ENCODE data around the gene SLC29A2.
A peak's percentile ranks its signal among the peaks of the same experiment; 100 is the strongest.
"Not testable (repeated sequence)": the region's sequence is repeated elsewhere in the genome, so short reads cannot be mapped to it uniquely, and the experiment has no call there.

The SLC29A2 gene

DNA sequence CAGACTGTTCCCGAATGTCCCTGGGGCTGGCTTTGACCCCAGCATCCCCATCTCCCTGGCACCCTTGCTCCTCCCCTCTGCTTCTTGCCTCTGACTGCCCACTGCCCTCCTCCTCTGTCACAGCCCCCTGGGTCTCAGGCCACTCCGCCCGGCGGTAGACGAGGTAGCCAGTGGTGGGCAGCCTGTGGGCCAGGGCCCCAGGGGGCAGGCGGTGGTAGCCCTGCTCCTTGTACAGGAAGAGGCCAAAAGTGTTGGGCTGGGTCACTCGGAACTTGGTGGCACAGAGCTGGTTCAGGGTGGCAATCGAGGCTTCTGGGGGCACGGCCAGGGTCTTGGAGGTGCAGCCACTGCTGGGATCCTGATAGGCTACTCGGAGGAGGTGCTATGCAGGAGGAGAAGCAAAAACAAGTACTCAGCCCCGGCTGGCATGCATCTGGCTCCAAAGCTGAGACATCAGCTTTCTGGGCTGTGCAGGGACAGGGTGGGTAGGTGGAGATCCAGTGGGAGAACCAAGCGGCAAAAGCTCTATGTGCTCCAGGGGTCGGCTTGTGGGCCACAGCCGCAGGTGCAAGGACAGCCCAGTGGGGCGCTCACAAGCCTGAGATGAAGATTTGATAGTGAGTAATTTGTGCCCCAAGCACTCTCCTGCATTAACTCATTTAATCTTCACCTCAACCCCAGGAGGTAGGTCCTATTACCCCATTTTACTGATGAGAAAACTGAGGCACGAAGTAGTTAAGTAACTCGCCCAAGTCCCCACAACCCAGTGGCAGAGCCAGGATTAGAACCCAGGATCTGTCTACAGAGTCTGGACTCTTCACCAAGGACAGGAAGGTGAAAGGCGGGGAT lies 39.0 kb downstream of the SLC29A2 start:
- no peak for FAIRE-seq

DNA sequence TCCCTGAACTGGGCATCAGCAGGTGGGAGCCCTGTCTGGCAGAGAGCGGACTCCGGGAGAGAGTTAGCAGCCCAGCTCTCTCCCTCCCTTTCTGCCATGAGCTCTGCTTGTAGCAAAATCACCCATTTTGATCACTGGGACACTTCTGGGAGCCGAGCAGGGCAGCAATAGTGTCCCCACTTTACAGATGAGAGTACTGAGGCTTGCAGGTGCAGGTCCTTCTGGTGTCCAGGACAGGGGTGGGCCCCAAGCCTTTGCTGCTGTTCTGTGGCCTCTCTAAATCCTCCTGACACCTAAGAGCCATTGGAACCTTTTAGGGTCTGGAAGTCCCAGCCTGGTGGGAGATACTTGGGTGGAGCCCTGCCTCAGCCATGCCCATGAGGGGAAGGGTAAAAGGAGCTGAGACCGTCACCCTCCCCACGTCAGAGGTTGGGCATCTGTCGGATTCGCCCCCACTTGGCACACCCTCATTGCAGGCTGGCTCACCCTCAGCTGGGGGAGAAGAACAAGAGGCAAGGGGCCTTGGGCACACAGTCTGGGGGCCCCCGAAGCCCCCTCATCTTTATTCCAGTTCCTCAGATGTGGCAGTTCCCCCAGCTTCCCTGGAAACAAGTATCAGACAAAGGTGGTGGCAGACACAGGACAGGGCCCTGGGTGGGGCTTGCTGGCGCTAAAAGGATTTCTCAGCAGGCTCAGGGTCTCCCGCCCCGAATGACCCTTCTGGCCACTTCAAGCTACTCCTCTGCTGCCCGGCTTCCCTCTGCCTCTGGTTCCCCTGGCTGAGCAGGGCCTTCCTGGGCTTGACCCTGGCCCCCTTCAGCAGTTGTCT lies 39.8 kb downstream of the SLC29A2 start:
- no peak for FAIRE-seq

DNA sequence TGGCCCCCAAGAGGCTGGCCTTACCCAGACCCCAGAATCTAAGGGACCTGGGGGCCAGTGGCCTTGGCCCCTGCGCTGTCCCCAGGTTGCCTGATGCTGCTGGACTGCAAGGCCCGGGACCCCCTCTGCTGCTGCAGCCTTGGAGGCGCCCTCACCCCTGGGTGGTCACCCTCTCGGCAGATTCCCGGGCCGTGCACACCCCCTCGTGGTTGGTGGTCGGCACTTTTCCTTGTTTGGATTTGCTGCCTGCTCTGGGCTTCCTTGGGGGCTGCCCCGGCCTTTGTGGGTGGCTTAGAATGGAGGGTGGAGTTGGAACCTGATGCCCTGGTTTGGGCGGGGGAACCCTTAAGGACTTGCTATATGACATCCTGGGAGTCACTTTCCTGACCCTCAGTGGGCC lies 40.6 kb downstream of the SLC29A2 start:
- no peak for FAIRE-seq

DNA sequence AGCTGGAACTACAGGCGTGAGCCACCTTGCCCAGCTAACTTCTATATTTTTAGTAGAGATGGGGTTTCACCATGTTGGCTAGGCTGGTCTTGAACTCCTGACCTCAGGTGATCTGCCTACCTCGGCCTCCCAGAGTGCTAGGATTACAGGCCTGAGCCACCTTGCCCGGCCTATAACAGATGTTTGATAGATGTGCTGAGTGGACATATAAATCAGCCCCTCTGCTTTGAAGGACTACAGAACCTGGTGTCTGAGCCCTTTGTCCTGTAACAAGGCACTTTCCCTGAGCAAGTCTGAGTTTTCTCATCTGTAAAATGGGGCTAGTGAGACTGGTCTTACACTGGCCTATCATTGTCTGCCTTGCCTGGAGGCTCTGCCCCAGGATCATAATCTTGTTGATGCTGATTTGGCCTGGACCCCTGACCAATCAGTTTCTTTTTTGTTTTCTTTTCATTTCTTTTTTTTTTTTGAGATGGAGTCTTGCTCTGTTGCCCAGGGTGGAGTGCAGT lies 42.3 kb downstream of the SLC29A2 start:
- FAIRE-seq, result no peak

DNA sequence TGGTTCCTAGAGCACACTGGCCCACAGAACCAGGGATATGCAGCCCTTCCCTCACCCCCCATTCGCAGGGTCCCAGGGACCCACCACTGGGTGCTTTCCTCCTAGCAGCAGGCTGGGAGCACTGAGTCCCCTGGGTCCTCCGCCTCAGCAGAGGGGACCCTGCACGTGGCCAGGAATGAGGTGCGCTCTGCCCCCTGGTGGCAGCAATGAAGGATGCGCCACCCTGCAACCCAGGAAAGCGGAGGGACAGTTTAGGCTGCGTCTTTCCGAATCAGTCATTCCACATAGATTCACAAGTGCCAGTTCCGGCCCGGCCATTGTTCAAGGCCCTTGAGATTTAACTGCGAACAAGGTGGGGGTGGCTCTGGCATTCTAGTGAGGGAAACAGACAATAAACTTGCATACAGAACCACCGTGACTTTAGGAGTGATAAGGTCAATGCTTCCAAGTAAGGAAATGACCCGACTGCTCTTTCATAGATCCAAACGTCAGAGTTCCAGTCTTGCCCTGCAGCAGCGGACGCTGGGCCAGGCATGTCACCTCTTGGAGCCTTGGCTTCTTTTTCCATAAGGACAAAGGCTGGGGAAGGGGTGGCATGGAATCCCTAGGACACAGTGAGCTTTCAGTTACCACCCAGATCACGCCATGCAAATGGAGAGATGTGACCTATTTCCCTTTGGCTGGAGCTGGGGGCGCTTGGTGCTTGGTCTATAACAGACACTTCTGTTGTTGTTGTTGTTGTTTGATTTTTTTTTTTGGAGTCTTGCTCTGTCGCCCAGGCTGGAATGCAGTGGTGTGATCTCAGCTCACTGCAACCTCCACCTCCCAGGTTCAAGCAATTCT lies 43.0 kb downstream of the SLC29A2 start:
- peak; percentile 71 for FAIRE-seq

DNA sequence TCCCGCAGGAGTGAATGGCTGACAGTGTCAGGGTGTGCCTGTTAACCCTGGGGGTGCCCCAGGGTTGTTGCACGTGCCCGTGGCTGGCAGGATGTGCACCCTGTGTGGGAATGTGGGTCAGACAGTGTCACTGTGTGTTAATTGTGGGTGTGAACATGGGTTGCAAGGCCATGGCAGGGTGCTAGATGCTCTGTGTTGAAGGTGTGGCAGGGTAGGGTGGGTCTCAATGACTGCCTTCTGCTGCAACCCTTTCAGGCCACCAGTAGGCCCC lies 43.6 kb downstream of the SLC29A2 start:
- FAIRE-seq, result no peak

DNA sequence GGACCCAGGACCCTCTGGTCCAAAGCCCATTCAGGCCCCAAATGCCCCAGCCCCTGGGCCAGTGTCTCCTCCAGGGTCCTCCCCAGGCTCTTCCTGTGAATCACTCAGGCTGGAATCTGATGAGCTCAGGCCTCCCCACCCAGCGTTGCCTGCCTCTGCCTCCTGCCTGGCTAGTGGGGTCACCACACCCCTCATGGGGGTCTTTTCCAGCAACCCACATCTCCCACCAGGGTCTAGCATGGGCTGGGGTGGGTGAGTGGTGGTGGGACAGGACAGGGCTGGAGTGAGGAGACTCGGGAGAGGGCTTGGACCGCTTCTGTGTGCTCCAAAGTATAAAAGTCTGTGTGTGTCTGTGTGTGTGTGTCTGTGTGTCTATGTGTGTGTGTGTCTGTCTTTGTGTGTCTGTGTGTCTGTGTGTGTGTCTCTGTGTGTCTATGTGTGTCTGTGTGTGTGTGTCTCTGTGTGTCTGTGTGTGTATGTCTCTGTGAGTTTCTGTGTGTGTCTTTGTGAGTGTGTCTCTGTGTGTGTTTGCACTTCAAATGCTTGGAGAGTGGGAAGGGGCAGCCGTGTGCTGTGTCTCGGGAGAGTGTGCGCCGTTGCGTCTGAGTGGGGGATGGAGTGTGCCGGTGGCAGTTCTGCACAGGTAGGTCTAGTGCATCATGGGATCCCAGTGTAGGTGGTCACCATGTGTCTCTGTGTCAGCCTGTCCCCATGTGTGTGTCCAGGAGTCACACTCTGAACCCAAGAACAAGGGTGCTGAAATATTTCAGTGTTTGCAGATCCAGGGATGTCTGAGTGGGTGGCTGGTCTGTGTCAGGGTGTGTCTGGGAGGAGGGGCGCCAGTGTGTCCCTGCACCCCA lies 44.2 kb downstream of the SLC29A2 start:
- FAIRE-seq, result no peak

DNA sequence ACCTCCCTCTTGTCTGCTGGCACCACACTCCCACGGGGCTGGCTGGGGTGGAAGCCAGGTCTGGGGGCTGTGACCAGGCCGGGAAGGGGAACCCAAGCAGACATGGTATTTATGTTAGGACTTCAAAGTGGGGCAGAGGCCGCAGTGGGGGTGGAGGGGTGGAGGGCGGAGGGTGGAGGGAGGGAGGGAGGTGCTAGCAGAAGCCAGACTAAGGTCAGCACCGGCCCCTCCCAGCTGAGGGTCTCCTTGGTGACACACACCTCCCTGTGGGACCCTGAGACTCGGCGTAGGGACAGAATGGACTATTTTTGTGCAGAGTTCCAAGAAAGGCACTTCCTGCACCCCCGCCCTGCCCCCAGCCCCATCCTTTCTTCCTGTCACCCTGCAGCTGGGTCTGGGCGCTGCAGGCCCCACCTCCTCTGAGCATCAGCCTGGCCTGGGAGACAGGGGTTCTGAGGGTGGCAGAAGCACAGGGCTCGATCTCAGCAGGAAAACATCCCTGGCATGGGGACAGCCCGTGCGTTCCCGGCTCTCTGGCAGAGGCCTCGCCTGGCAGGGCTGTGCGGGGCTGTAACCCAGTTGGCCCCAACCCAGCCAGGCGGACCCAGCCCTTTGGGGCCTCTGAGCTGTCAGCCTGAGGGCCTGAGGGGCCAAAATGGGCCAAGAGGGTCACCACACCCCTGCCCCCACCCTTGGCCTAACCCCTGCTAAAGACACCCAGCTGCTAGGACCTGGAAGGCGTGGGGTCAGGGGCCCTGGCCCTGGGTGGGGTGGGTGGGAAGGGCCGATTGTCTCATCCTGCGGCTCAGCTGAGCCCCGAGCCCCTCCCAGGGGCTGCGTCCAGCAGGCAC lies 45.1 kb downstream of the SLC29A2 start:
- FAIRE-seq, result no peak

DNA sequence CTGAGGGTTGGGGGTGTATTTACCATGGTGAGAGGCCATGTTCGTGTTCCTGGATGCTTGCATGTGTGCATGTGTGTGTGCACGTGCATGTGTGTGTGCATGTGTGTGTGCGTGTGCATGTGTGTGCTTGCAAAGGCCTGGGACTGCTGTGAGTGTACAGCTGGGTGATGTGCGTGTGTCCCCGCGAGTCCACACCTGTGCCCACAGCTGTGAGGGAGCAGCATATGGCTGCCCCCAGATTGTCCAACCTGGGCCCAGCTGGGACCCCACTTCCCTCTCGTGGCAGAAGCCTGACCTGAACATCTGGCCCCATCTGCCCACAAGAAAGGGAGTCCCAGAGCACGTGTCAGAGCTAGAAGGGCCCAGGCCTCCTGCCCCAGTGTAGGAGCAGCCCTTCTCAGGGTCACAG lies 46.3 kb downstream of the SLC29A2 start:
- no peak for FAIRE-seq

DNA sequence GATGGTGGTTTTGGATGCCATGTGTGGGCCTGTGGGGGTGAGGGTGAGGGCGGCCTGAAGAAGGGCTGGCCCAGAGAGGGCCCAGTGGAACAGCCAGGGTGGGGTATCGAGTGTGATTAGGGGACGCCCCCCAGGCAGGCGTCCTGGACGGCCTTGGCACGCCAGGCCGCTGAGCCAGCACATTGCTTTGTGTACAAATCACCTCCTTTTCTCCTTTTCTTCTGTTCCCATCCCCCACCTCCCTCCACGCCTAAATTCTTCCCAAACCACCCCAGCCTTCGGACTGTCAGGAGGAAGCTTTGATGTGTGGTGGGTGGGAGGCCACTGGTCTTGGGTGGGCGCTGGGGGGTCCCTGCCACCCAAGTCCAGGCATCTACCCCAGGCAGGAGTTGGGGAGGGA lies 46.9 kb downstream of the SLC29A2 start:
- FAIRE-seq, result no peak

DNA sequence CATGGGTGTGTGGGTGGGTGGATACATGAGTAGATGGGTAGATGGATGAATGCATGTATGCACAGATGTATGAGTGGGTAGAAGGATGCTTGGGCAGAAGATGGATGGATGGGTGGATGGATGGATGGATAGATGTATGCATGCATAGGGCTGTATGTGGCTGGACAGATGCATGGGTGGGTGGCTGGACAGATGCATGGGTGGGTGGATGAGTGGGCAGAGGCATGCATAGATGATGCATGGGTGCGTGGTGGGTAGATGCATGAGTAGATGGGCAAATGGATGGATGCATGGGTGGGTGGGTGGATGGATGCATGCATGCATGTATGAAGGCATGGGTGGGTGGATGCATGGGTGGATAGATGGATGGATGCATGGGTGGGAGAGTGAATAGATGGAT lies 47.9 kb downstream of the SLC29A2 start:
- no peak for FAIRE-seq

DNA sequence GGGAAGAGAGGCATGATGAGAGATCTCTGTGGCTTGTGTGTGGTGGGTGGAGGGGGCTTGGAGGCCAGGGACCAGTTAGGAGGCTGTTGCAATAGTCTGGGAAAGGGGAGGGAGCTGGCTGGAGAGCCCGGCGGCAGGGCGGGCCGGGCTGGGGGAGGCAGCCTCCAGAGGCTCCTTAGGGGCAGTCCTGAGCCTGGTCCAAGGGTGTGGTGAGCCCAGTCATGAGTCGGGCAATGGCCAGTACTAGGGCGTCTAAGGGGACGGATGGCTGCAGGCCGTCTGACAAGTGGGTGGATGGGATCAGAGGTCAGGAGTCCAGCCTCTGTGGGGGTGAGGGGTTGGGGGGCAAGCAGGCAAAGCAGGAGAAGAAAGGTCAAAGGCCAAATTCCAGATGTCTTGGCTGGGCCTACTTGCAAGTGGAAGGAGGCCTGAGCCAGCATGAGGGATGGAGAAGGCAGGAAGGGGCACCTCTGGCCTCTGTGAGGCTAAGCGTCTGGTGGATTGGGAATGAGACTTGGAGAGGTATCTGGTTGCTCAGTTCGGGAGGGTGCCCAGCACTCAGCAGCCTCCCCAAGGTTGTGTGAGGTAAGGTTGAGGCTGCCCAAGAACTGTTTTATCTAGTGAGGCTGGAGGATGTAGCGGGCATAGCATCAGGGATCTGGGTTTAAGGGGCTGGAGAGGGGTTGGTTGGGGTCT lies 48.7 kb downstream of the SLC29A2 start:
- FAIRE-seq, result no peak

DNA sequence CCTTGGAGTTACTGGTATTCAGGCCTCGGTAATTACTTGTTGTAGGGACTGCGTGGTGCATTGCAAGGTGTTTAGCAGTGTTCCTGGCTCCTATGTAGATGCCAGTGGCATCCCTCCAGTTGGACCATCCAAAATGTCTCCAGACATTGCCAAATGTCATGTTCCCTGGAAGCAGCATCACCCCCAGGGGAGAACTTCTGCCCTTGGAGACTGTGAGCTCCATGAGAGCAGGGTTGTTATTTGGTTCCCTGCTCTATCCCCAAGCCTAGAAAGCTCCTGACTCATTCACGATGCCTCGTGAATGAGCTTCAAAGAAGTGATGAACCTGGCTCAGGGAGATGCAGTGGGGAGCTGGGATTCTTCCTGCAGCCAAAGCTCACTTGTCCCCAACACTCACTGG lies 50.0 kb downstream of the SLC29A2 start:
- no peak for FAIRE-seq

DNA sequence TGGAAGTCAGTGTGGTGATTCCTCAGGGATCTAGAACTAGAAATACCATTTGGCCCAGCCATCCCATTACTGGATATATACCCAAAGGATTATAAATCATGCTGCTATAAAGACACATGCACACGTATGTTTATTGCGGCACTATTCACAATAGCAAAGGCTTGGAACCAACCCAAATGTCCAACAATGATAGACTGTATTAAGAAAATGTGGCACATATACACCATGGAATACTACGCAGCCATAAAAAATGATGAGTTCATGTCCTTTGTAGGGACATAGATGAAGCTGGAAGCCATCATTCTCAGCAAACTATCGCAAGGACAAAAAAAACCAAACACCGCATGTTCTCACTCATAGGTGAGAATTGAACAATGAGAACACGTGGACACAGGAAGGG lies 50.8 kb downstream of the SLC29A2 start:
- FAIRE-seq, result not testable (repeated sequence)

DNA sequence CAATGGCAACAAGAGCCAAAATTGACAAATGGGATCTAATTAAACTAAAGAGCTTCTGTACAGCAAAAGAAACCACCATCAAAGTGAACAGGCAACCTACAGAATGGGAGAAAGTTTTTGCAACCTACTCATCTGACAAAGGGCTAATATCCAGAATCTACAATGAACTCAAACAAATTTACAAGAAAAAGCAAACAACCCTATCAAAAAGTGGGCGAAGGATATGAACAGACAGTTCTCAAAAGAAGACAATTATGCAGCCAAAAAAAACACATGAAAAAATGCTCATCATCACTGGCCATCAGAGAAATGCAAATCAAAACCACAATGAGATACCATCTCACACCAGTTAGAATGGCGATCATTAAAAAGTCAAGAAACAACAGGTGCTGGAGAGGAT lies 51.3 kb downstream of the SLC29A2 start:
- not testable (repeated sequence) for FAIRE-seq

DNA sequence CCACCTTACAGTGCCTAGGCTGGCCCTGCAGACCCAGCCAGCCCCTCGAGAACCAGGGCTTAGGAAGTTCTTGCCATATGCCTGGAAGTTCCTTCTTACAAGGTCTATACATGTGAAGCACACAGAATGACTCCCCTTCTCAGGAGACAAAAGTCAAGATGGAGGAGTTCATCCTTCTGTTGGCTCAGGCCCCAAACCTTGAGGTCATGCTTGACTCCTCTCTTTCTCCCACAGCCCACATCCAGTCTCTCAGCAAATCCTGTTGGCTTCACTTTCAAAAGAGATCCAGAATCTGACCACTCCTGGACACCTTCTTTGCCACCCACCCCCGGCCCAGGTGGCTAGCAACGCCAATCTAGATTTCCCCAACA lies 53.0 kb downstream of the SLC29A2 start:
- FAIRE-seq, result no peak

DNA sequence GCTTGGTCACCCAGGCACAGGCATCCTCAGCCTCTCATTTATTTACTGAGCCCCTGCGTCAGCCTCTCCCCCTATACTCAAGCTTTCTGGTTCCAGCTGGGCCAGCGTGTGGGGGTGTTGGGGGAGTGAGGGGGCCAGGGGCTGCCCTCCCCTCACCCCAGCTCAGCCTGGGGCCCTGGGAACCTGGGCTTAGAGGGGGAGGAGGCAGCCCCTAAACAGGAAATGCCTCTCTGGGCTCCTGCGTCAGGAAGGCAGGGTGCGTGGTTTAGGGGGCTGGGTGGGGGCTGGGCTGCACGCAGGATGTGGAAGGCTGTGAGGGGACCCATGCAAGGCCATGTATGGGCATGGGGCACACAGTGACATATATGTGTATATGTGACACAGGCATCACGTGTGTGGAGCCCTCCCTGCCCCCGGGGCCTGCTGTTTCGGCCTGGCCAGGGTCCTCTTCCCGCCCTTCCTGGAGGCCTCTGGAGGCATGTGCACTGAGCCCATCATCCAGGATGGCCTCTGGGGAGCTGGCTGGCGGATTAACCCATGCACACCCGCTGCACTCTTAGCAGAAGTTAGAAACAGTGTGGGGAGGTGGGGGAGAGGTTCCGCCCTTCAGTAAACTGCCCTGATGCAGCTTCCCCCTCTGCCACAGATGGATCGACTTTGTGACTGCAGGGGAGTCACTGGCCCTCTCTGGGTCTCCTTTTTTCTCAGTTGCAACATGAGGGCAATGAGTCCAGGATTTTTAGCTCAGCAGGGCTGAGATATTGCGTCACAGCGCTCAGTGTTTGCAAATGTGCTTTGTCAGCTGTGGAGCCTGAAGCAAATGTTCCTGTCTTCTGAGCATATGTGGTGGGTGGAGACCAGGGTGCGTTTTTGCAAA lies 53.6 kb downstream of the SLC29A2 start:
- FAIRE-seq, result no peak

DNA sequence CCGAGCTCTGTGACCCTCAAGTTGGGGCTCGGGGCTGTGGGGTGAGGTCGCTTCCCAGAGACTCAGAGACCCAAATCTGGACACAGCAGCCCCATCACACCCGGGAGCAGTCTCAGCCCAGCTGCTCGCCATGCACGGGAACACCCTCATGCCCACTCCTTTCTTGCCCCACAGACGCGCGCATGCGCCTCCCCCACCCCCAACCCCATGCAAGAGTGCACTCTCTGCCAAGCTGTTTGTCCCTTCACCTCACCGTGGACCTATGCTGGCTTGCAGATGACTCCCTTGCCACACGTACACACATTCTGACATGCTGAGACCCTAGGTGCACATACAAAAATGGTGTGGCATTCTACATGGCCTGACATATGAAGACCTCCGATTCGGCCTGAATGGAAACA lies 54.2 kb downstream of the SLC29A2 start:
- FAIRE-seq, result no peak

DNA sequence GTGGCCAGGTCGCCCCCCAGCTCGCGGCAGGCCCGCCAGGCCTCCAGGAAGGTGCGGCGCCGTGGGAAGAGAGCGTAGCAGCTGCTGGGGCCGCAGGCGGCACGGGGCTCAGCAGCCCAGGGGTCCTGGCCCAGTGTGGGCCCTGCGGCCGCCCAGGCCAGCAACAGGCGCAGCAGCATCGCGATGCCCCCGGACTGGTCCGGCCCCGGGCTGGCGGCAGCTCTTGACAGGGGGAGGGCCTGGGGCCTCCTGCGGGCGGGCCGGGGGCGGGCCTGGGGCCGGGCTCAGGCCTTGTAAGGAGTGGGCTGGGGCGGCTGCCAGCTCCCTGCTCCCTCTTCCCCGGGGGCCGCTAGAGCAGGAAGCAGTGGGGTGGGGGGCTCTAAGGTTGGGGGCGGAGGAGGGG lies 54.7 kb downstream of the SLC29A2 start, which contains the start of gene CD248:
CD248 (minus strand) TSS at position 196 of the 403 bp plus-strand sequence; CDS start at position 179, 17 bp downstream.
- no peak for FAIRE-seq

All from islet of Langerhans (tissue), 1 donor.